ENCODE data around the gene SLC22A2.

Gene SLC22A2

GRCh38 chr6:160299559-160299958 is 40.9 kb upstream of the SLC22A2 start:
- TF ChIP-seq CTCF (IDR thresholded peaks at IDR 0.05; ENCODE audit: low read depth, low read length) = no peak
- DNase-seq (ENCODE audit: low read depth in 2 of 2) = no peak
- H3K4me3 ChIP-seq (replicated peaks in 1 of 2; ENCODE audit: low read depth in 2 of 2, low read length in 2 of 2) = no peak overlapping the region

DNA sequence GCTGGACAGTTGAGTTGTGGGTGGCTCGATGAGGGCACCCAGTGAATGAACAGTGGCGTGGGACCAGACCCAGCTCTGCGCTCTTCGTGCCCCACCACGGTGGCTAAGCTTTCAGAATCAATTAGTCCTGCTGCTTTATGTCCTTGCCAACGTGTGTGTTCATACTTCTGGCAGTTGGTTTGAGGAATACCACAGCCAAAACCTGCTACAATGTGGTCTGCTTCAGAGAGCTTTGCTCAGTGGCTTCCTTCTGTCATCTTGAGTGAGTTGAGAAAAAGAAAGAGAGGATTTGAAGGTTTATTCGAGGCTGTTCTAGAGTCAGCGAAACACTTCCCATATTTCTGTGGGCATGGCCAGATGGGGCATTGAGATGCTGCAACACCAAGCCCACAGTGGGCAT is 39.5 kb upstream of the SLC22A2 start:
- no peak for TF ChIP-seq CTCF (IDR thresholded peaks at IDR 0.05; ENCODE audit: low read depth, low read length)
- no peak overlapping the region for H3K4me3 ChIP-seq (replicated peaks in 1 of 2; ENCODE audit: low read depth in 2 of 2, low read length in 2 of 2)
- no peak for DNase-seq (ENCODE audit: low read depth in 2 of 2)

DNA sequence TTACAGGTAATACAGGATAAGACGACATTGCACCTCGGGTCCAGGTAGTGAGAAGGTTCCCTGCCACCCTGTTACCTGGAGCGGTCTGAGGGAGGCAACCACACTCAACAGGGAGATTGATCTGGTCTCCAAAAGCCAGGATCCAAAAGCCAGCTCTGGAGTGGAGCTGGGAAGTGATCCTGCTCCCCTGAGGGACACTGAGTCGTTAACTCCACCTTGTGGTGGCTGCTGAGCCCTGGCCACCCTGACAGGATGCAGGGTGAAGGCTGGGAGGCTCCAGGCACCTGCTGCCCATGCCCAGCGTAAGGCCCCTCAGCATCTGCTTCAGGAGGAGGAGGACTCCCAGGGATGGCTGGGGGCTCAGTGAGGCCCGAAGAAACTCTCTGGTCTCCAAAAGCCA is 38.7 kb upstream of the SLC22A2 start:
- no peak for DNase-seq (ENCODE audit: low read depth in 2 of 2)
- H3K4me3 ChIP-seq (replicated peaks in 1 of 2; ENCODE audit: low read depth in 2 of 2, low read length in 2 of 2) = no peak overlapping the region
- TF ChIP-seq CTCF (IDR thresholded peaks at IDR 0.05; ENCODE audit: low read depth, low read length) = no peak

- TF ChIP-seq CTCF (IDR thresholded peaks at IDR 0.05; ENCODE audit: low read depth, low read length) = no peak
- H3K4me3 ChIP-seq (replicated peaks in 1 of 2; ENCODE audit: low read depth in 2 of 2, low read length in 2 of 2) = no peak overlapping the region
- DNase-seq (ENCODE audit: low read depth in 2 of 2) = peak in 1 of 2 donors; percentile 25
Measured at GRCh38 chr6:160293844-160294243, 35.2 kb upstream of the SLC22A2 start.

DNA sequence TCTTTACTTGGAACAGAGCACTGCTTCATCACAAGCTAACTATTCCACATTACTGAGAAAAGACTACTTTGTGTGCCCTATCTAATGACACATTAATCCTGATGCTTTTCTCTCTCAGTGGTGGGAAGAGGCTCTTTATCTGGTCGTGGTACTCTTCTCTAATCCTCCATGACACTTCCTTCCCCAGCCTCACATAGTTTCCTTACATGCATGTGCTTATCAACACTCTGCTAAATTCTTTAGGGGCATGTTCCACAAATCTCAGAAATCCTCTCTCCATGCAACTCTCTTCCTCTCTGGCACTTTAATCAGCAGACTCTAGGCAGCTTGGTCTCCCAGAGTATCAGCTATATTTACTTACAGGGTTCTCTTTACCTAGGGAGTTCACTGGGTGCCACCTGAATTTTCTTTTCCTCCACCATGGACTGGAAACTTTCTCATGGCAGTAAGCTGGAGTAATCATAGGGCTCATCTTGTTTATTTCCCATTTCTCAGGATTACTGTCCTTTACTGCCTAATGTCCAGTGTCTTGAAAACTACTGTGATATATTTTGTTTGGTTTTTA is 27.0 kb upstream of the SLC22A2 start:
- TF ChIP-seq CTCF (IDR thresholded peaks at IDR 0.05; ENCODE audit: low read depth, low read length) = no peak
- no peak for DNase-seq (ENCODE audit: low read depth in 2 of 2)
- H3K4me3 ChIP-seq (replicated peaks in 1 of 2; ENCODE audit: low read depth in 2 of 2, low read length in 2 of 2) = no peak overlapping the region

DNA sequence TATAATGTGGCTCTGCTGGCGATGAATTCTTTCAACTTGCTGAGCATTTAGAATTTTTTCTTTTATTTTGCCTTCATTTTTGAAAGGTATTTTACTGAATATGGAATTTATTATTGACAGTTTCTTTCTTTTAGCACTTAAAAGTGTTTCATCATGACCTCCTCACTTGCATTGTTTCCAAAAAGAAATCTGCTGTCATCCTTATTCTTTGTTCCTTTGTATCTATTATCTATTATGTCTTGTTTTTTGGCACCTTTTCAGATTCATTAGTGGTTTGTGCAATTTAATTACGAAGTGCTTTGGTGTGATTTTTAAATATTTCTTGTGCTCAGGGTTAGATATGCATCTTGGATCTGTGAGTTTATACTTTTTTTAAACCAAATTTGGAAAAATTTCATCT is 26.0 kb upstream of the SLC22A2 start:
- no peak for TF ChIP-seq CTCF (IDR thresholded peaks at IDR 0.05; ENCODE audit: low read depth, low read length)
- H3K4me3 ChIP-seq (replicated peaks in 1 of 2; ENCODE audit: low read depth in 2 of 2, low read length in 2 of 2) = no peak overlapping the region
- no peak for DNase-seq (ENCODE audit: low read depth in 2 of 2)

GRCh38 chr6:160282444-160282843 is 23.8 kb upstream of the SLC22A2 start:
- TF ChIP-seq CTCF (IDR thresholded peaks at IDR 0.05; ENCODE audit: low read depth, low read length) = no peak
- DNase-seq (ENCODE audit: low read depth in 2 of 2) = no peak
- no peak overlapping the region for H3K4me3 ChIP-seq (replicated peaks in 1 of 2; ENCODE audit: low read depth in 2 of 2, low read length in 2 of 2)

All from cardiac fibroblast (primary cell).